Measurements from ENCODE around the gene OR14A2. TPM values are rescaled to one million over a fixed set of nuclear protein-coding genes. Genes with fewer than 3 reads are reported as not detected.

The OR14A2 gene
- total RNA-seq = not detected
- polyA plus RNA-seq (2013, experiment 1 of 2) = not detected
- not detected for polyA plus RNA-seq (2013, experiment 2 of 2)
- 0 to 0.06 (median 0) reads per million in 172 experiments for total RNA-seq

DNA sequence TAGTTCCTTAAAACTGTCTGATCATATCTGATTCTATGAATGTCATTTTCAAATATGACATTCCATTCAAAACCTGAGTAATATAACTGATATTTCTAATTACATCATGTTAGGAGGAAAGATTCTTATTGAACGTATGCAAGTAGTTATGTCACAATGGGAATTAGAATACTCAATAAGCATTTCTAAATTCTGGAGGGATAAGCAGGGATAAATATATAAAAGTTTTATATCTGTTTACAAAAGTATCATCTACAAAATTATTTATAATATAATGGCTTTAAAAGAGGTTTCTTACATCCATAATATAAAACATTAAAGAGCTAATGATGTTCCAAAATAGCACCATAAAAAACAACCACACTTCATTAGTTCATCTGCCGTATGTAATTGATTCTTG lies at the start of gene OR14A2:
Gene OR14A2 (minus strand): TSS at position 101 of the 400 bp plus-strand sequence.
- Mint-ChIP-seq H3K27ac (no peak within 1 kb of the TSS), H3K9me3 (peaks cover 2% of the 10 kb centered on the region), H3K4me3 (no peak within 1 kb of the TSS), H3K4me1 (ENCODE audit: low read depth) (no peaks in the 10 kb centered on the region), H3K36me3 (ENCODE audit: low read depth) (no peaks in the 10 kb centered on the region), H3K27me3 (no peaks in the 10 kb centered on the region)
- intact Hi-C loops (cut with DNase I, micrococcal nuclease) = no loop called here
- no peak within 1 kb of the TSS for H3K27ac ChIP-seq (ENCODE audit: low read depth in 1 of 2, low read length in 2 of 2)
- no peak for DNase-seq
- H3K4me1 ChIP-seq (ENCODE audit: insufficient read depth, low read length) = no peaks in the 10 kb centered on the region
- H3K4me3 ChIP-seq (ENCODE audit: low read length) = no peak within 1 kb of the TSS
- peaks cover 0 to 14% of the 10 kb centered on the region in 2 experiments for H3K9me3 ChIP-seq (ENCODE audit: control insufficient read depth in 1 of 2, insufficient read depth in 1 of 2, low read length in 2 of 2)
- POLR2A ChIA-PET = no interaction called here
- TF ChIP-seq, protein P1, sequence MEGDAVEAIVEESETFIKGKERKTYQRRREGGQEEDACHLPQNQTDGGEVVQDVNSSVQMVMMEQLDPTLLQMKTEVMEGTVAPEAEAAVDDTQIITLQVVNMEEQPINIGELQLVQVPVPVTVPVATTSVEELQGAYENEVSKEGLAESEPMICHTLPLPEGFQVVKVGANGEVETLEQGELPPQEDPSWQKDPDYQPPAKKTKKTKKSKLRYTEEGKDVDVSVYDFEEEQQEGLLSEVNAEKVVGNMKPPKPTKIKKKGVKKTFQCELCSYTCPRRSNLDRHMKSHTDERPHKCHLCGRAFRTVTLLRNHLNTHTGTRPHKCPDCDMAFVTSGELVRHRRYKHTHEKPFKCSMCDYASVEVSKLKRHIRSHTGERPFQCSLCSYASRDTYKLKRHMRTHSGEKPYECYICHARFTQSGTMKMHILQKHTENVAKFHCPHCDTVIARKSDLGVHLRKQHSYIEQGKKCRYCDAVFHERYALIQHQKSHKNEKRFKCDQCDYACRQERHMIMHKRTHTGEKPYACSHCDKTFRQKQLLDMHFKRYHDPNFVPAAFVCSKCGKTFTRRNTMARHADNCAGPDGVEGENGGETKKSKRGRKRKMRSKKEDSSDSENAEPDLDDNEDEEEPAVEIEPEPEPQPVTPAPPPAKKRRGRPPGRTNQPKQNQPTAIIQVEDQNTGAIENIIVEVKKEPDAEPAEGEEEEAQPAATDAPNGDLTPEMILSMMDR (IDR thresholded peaks at IDR 0.05) = no peak
- no peaks in the 10 kb centered on the region for H3K36me3 ChIP-seq (ENCODE audit: insufficient read depth, low read length)
- CTCF ChIA-PET = no interaction called here
- H3K27me3 ChIP-seq (ENCODE audit: control insufficient read depth in 1 of 2, insufficient read depth in 2 of 2, low read length in 2 of 2) = no peaks in the 10 kb centered on the region
- no peak for ATAC-seq (ENCODE audit: poor library complexity)

GRCh38 chr1:247797518-247797917 lies 49.6 kb upstream of the OR14A2 start:
- no peak overlapping the region for H3K27ac ChIP-seq (ENCODE audit: low read depth in 1 of 2, low read length in 2 of 2)
- H3K4me1 ChIP-seq (ENCODE audit: insufficient read depth, low read length) = no peaks in the 10 kb centered on the region
- TF ChIP-seq, protein P1 (IDR thresholded peaks at IDR 0.05) = no peak
- no peaks in the 10 kb centered on the region for H3K4me1 Mint-ChIP-seq (ENCODE audit: low read depth)
- H3K27ac Mint-ChIP-seq = no peak overlapping the region
- no peak overlapping the region for H3K4me3 ChIP-seq (ENCODE audit: low read length)
- H3K27me3 ChIP-seq (ENCODE audit: control insufficient read depth in 1 of 2, insufficient read depth in 2 of 2, low read length in 2 of 2) = peaks cover 0 to 3% of the 10 kb centered on the region in 2 experiments
- DNase-seq (no peak), ATAC-seq (ENCODE audit: poor library complexity) (no peak)
- H3K36me3 ChIP-seq (ENCODE audit: insufficient read depth, low read length) = no peaks in the 10 kb centered on the region
- no peaks in the 10 kb centered on the region for H3K27me3 Mint-ChIP-seq
- no peaks in the 10 kb centered on the region for H3K9me3 ChIP-seq (ENCODE audit: control insufficient read depth in 1 of 2, insufficient read depth in 1 of 2, low read length in 2 of 2)
- no peak overlapping the region for H3K4me3 Mint-ChIP-seq
- intact Hi-C loops (cut with DNase I, micrococcal nuclease) = no loop called here
- ChIA-PET POLR2A (no interaction called here), CTCF (no interaction called here)
- H3K36me3 Mint-ChIP-seq (ENCODE audit: low read depth) = no peaks in the 10 kb centered on the region
- H3K9me3 Mint-ChIP-seq = peaks cover 7% of the 10 kb centered on the region

GRCh38 chr1:247769603-247770002 lies 21.7 kb upstream of the OR14A2 start:
- Histone ChIP-seq H3K36me3 (ENCODE audit: insufficient read depth, low read length) (no peaks in the 10 kb centered on the region), H3K27me3 (ENCODE audit: control insufficient read depth in 1 of 2, insufficient read depth in 2 of 2, low read length in 2 of 2) (no peaks in the 10 kb centered on the region), H3K27ac (ENCODE audit: low read depth in 1 of 2, low read length in 2 of 2) (no peak overlapping the region), H3K9me3 (ENCODE audit: control insufficient read depth in 1 of 2, insufficient read depth in 1 of 2, low read length in 2 of 2) (peaks cover 0 to 4% of the 10 kb centered on the region in 2 experiments), H3K4me3 (ENCODE audit: low read length) (no peak overlapping the region), H3K4me1 (ENCODE audit: insufficient read depth, low read length) (no peaks in the 10 kb centered on the region)
- Mint-ChIP-seq H3K9me3 (no peaks in the 10 kb centered on the region), H3K4me3 (no peak overlapping the region), H3K36me3 (ENCODE audit: low read depth) (no peaks in the 10 kb centered on the region), H3K27me3 (no peaks in the 10 kb centered on the region), H3K27ac (no peak overlapping the region), H3K4me1 (ENCODE audit: low read depth) (no peaks in the 10 kb centered on the region)
- DNase-seq (no peak), ATAC-seq (ENCODE audit: poor library complexity) (no peak)
- ChIA-PET CTCF (no interaction called here), POLR2A (no interaction called here)
- intact Hi-C loops (cut with DNase I, micrococcal nuclease) = no loop called here
- TF ChIP-seq, protein P1 (IDR thresholded peaks at IDR 0.05) = no peak

Data from CD4-positive, alpha-beta T cell (primary cell).